Measurements from ENCODE around the gene SUZ12. TPM values are rescaled to one million over a fixed set of nuclear protein-coding genes. Genes with fewer than 3 reads are reported as not detected.
A peak's percentile ranks its signal among the peaks of the same experiment; 100 is the strongest.
"Not testable (repeated sequence)": the region's sequence is repeated elsewhere in the genome, so short reads cannot be mapped to it uniquely, and the experiment has no call there.

Gene SUZ12
- total and polyA plus RNA-seq, 9 of the 15 experiments (the other 6 are each of a cell fraction or from before 2014, with no cell fraction given): 19.5 to 64.3 (median 47.2) TPM

DNA sequence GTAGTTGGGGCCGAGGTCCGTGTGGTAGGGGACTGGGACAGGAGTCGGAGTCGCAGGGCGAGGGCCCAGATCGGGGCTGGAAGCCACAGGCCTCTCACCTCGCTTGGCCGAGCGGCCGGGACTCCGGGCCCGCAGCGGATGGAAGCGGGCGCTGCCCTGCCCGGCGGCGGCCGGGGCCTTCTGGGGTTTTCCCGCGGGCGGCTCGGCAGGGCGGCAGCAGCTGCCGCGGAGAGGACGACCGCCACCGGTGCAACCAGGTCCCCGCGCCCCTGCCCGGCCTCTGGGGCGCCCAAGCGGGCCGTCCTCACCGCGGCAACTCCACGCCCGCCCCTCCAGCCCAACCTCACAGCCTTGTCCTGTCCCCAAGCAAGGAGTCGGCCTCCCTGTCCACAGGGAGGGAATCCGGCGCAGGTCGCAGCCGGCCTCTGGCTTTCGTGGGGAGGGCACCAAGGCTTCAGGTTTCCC is 19.7 kb upstream of the SUZ12 start:
- H3K27me3 ChIP-seq (ENCODE audit: control insufficient read depth in 2 of 2, insufficient read depth in 2 of 2, low read length in 2 of 2): no peaks in the 10 kb centered on the region
- H3K9me3 ChIP-seq (replicated peaks; ENCODE audit: control insufficient read depth, insufficient read depth, low read depth, low read length): no peaks in the 10 kb centered on the region
- no peak for DNase-seq (ENCODE audit: extremely low read depth in 1 of 4, low spot score in 3 of 4)
- no peaks in the 10 kb centered on the region for H4K20me1 ChIP-seq (replicated peaks; ENCODE audit: control insufficient read depth, insufficient read depth, low read length)
- no peak for FAIRE-seq
- no peak for ATAC-seq
- TF ChIP-seq ZNF212 (CRISPR knock-in tag; IDR thresholded peaks at IDR 0.05) (no peak), RBM14 (IDR thresholded peaks at IDR 0.05; ENCODE audit: borderline replicate concordance, insufficient read depth, low read depth, low read length) (0 out of 2 replicates have a peak, but pooled peaks have one; percentile 23), DDX20 (tag; IDR thresholded peaks at IDR 0.05; ENCODE audit: low read depth) (no peak)
- H3K4me3 ChIP-seq: no peak overlapping the region
- ChIA-PET CTCF (ENCODE audit: low intra/inter-chr PET ratio) (no interaction called here), POLR2A (no interaction called here)
- no peak overlapping the region for H2AFZ ChIP-seq (ENCODE audit: low read depth, low read length)
- no peaks in the 10 kb centered on the region for H3K9me1 ChIP-seq (ENCODE audit: control insufficient read depth, insufficient read depth, low read length)
- H3K79me2 ChIP-seq (ENCODE audit: control insufficient read depth, insufficient read depth, low read length): no peaks in the 10 kb centered on the region
- H3K27ac ChIP-seq (ENCODE audit: extremely low read depth, low read depth, low read length): no peak overlapping the region
- no peaks in the 10 kb centered on the region for H3K36me3 ChIP-seq (ENCODE audit: control insufficient read depth, insufficient read depth, low read length)
- no peaks in the 10 kb centered on the region; a peak in 1 of 5 replicates for H3K4me1 ChIP-seq (replicated peaks in 1 of 2; ENCODE audit: control insufficient read depth in 2 of 2, insufficient read depth in 2 of 2, low read length in 2 of 2)
- in situ Hi-C loops (cut with MboI): no loop called here
- WGBS (ENCODE audit: insufficient coverage, low coverage, missing lambda C conversion rate): 98% methylated on average over 13 of the region's 45 CpGs
- intact Hi-C loops (cut with micrococcal nuclease): no loop called here
- no TSS peak for BruUV-seq (replicated peaks)
- H3K9ac ChIP-seq (ENCODE audit: insufficient read depth in 1 of 2, low read depth in 2 of 2, low read length in 2 of 2): no peak overlapping the region
- no peak overlapping the region for H3K4me2 ChIP-seq (ENCODE audit: insufficient read depth, low read length)

DNA sequence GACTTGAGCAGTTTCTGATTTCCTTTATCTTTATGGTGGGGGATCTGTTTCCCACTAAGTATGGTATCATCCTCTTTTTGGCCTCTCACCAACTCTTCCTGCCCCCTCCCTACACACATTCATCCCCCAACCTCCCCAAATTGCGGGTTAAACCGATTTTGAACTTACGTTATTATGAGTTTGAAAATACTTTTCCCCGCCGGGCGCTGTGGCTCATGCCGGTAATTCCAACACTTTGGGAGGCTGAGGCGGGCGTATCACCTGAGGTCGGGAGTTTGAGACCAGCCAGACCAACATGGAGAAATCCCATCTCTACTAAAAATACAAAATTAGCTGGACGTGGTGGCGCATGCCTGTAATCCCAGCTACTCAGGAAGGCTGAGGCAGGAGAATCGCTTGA is 19.1 kb upstream of the SUZ12 start:
- BruUV-seq (replicated peaks): not testable (repeated sequence)

More for the DNA sequence above, 19.1 kb upstream of the SUZ12 start:
- WGBS (ENCODE audit: insufficient coverage, low coverage, missing lambda C conversion rate): 95% methylated on average over 13 of the region's 13 CpGs
- H3K4me3 ChIP-seq; H3K4me1 ChIP-seq (replicated peaks in 1 of 2; ENCODE audit: control insufficient read depth in 2 of 2, insufficient read depth in 2 of 2, low read length in 2 of 2); H3K9ac ChIP-seq (ENCODE audit: insufficient read depth in 1 of 2, low read depth in 2 of 2, low read length in 2 of 2); H3K79me2 ChIP-seq (ENCODE audit: control insufficient read depth, insufficient read depth, low read length); H3K9me1 ChIP-seq (ENCODE audit: control insufficient read depth, insufficient read depth, low read length); H3K27ac ChIP-seq (ENCODE audit: extremely low read depth, low read depth, low read length); in situ Hi-C loops (cut with MboI); H4K20me1 ChIP-seq (replicated peaks; ENCODE audit: control insufficient read depth, insufficient read depth, low read length); H3K27me3 ChIP-seq (ENCODE audit: control insufficient read depth in 2 of 2, insufficient read depth in 2 of 2, low read length in 2 of 2); POLR2A ChIA-PET; H3K9me3 ChIP-seq (replicated peaks; ENCODE audit: control insufficient read depth, insufficient read depth, low read depth, low read length); CTCF ChIA-PET (ENCODE audit: low intra/inter-chr PET ratio); H3K36me3 ChIP-seq (ENCODE audit: control insufficient read depth, insufficient read depth, low read length); H2AFZ ChIP-seq (ENCODE audit: low read depth, low read length); DNase-seq (ENCODE audit: extremely low read depth in 1 of 4, low spot score in 3 of 4); FAIRE-seq; intact Hi-C loops (cut with micrococcal nuclease); ATAC-seq; H3K4me2 ChIP-seq (ENCODE audit: insufficient read depth, low read length): not testable (repeated sequence)

All from K562 (cell line).